ENCODE data around the gene NARF.
"Not testable (repeated sequence)": the region's sequence is repeated elsewhere in the genome, so short reads cannot be mapped to it uniquely, and the experiment has no call there.

The NARF gene

GRCh38 chr17:82497483-82498405, 39.2 kb downstream of the NARF start:
- peak; percentile 19 for DNase-seq (ENCODE audit: low spot score)

GRCh38 chr17:82502207-82502606, 43.7 kb downstream of the NARF start:
- no peak for DNase-seq (ENCODE audit: low spot score)

- DNase-seq (ENCODE audit: low spot score) = no peak
Observed at GRCh38 chr17:82503094-82503727, 44.7 kb downstream of the NARF start.

GRCh38 chr17:82503728-82504308, 45.3 kb downstream of the NARF start:
- DNase-seq (ENCODE audit: low spot score) = no peak

DNA sequence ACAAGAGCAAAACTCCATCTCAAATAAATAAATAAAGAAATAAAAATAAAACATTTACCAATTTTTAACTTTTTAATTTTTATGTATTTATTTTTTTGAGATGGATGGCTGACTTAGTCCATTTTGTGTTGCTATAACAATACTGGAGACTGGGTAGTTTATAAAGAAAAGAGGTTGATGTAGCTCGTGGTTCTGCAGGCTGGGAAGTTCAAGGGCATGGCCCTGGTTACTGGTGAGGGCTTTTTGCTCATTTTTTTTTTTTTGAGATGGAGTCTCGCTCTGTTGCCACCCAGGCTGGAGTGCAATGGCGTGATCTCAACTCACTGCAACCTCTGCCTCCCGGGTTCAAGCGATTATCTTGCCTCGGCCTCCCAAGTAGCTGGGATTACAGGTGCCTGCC, 46.8 kb downstream of the NARF start:
- DNase-seq (ENCODE audit: low spot score) = no peak

DNA sequence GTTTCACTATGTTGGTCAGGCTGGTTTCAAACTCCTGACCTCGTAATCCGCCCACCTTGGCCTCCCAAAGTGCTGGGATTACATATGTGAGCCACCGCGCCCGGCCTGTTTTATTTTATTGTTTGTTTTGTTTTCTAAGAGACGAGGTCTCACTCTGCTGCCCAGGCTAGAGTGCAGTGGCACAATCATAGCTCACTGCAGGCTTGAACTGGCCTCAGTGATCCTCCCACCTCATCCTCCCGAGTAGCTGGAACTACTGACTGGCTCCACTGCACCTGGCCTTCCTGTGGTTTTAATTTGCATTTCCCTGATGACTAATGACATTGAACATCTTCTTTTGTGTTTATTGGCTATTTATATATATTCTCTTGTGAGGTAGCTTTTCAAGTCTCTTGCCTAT, 47.9 kb downstream of the NARF start:
- DNase-seq (ENCODE audit: low spot score) = peak; percentile 37

DNA sequence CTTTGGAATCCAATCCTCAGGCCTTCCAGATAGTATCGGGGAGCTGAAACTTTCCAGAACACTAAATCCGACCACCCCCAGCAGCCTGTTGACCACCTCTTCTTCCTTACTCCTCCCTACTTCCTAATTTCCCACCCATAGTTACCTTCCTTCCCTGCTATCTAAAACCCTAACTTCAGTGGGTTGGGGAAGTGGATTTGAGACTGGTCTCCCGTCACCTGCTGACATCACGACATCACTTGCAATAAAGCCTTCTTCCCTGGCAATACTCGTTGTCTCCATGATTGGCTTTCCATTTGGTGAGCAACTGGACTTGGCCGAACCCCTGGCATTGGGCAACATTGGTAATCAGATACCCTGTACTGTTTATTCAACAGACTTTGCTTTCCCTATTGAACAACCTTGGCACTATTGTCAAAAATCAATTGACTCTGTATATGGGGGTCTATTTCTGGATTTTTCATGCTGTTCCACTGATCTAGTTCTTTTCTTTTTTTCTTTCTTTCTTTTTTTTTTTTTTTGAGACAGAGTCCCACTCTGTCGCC, 49.2 kb downstream of the NARF start:
- DNase-seq (ENCODE audit: low spot score) = no peak

DNA sequence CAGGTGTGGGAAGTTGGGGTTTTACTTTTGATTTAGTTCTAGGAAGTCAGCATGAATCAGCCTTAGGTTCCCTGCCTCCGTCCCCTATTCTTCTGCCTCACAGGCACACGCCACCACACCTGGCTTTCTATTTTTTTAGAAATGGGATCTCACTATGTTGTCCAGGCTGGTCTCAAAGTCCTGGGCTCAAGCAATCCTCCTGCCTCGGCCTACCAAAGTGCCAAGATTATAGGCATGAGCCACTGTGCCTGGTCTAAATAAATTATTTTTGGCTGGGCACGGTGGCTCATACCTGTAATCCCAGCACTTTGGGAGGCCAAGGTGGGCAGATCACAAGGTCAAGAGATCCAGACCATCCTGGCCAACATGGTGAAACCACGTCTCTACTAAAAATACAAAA, 53.1 kb downstream of the NARF start:
- not testable (repeated sequence) for DNase-seq (ENCODE audit: low spot score)

- DNase-seq (ENCODE audit: low spot score) = not testable (repeated sequence)
Observed at GRCh38 chr17:82513864-82514263, 55.3 kb downstream of the NARF start.

- DNase-seq (ENCODE audit: low spot score) = no peak
Observed at GRCh38 chr17:82517230-82517865, 58.8 kb downstream of the NARF start.

- peak; percentile 95 for DNase-seq (ENCODE audit: low spot score)
Observed at GRCh38 chr17:82518826-82519810, 60.6 kb downstream of the NARF start, which contains the start of gene FOXK2. TSS of gene FOXK2 (plus strand) at chr17:82519732. CDS start at chr17:82519889, 157 bp downstream.

DNA sequence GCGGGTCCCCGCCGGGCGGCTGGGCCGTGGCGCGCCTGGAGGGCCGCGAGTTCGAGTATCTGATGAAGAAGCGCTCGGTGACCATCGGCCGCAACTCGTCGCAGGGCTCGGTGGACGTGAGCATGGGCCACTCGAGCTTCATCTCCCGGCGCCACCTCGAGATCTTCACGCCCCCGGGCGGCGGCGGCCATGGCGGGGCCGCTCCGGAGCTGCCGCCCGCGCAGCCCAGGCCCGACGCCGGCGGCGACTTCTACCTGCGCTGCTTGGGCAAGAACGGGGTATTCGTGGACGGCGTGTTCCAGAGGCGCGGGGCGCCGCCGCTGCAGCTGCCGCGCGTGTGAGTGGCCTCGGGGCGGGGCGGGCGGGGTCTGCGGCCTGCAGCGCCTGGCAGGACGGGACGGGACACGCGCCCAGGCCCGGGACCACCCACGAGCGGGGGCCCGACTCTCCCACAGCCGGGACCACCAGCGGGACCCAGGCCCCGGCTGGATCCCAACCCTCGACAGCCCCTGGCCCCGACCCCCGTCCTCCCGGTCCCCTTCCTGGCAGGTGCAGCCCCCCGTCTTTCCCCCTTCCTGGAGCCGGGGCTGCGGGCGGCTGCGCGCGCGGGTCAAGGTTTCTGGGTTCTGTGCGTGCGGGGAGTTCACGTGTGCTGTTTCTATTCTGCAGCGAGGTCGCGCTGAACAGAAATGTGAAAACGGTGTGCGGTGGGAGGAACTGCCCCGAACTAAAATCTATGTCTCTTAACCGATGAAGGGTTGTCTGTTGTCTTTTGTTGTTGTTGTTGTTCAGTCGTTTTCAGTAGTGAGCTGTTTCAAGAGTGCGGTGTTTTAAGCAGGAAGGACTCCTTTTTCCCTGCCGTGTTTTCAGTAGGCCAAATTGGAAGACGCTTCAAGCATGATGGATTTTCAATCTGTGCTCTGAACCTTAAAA, 61.7 kb downstream of the NARF start:
- peak; percentile 42 for DNase-seq (ENCODE audit: low spot score)

DNA sequence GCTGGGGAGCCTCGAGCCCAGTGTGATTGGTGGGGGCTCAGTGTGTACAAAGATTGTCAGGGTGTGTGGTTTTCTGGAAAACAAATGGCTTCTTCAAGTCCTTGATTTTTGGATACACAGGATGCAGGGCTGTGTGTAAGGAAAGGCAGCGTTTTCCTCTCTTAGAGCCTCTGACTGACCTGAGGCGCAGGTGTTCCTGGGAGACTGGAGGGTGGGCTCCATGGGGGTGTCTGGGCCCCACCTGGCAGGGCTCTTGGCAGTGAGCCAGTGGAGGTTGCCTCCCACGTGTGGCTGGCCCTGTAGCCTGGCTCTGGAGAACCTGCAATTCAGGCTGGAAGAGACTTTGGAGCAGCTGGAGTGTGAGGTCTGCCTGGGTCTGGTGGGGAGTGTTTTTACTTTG, 66.0 kb downstream of the NARF start:
- no peak for DNase-seq (ENCODE audit: low spot score)

DNA sequence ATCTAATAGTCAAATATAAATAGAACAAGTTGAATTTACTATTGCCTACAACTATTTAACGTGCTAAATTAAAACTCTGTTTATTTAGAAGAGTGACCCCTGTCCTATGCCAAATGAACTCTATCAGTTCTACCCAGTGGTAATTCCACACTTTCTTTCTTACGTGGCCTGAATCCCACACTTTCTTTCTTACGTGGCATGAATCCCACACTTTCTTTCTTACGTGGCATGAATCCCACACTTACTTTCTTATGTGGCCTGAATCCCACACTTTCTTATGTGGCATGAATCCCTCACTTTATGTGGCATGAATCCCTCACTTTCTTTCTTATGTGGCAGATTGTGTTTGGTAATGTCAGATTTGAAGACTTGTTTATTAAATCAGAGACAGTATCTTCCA, 67.2 kb downstream of the NARF start:
- no peak for DNase-seq (ENCODE audit: low spot score)

DNA sequence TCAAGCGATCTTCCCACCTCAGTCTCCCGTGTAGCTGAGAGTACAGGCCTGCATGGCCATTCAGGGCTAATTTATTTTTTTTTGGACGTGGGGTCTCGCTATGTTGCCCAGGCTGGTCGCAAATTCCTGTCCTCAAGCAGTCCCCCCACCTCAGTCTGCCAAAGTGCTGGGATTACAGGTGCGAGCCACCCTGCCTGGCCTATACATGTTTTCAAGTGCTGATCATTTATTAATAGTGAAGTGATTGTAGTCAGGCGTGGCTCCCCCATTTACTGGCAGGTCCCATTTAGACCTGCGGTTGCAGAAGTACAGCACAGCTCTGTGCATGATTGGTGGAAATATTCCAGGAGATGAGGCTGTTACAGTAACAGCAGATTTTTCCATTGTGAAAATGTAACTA, 69.4 kb downstream of the NARF start:
- DNase-seq (ENCODE audit: low spot score) = no peak

DNA sequence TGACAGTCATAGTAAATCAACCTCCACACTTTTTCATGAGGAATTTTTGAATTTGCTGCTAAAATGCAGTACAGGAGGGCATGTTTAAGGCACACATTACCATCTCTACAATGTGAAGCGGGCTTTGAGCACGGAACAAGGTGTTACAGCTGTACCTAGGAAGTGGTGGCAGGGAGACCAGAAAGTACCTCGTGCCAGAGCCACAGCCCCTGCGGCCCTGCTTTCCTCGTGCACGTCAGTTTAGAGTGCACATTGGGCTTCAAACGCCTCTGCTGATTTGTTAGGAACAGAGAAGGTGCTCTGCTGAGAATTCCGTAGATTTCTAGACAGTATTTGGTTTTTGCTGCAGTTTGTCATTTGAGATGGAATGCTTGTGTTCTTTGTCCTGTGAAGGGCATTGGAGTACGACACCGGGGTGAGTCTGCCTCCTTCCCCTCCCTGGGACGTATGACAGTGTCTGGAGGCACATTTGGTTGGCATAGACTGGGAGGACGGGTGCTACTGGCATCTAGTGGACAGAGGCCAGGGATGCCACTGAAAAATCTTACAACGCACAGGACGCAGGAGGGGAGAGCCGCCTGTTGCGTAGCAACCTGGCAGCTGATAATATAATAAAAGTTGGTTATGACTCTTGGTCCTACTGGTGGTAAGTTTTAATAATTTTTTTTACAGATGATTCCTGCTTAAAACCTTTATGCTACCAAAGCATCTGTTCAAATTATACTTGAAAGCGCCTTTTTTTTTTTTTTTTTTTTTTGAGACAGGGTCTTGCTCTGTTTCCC, 70.1 kb downstream of the NARF start:
- no peak for DNase-seq (ENCODE audit: low spot score)

GRCh38 chr17:82529914-82530300, 71.4 kb downstream of the NARF start:
- DNase-seq (ENCODE audit: low spot score) = no peak

GRCh38 chr17:82531431-82531881, 72.9 kb downstream of the NARF start:
- no peak for DNase-seq (ENCODE audit: low spot score)

- DNase-seq (ENCODE audit: low spot score) = no peak
Observed at GRCh38 chr17:82534401-82534812, 75.9 kb downstream of the NARF start.

Measured in activated CD4-positive, alpha-beta T cell treated with anti-CD3 and anti-CD28 coated beads, Interleukin-2, Interleukin-4, amounts not matched to agents 100 ng/mL and 50 ng/mL, durations not matched to agents 16 hours and 8 hours (primary cell).